ENCODE measurements around the gene CCDC85A.

GRCh38 chr2:56318147-56318546 is 134.4 kb downstream of the CCDC85A start:
- TF ChIP-seq CTCF (IDR thresholded peaks at IDR 0.05) = no peak
- TF ChIP-seq POLR2A (IDR thresholded peaks at IDR 0.05) = no peak
- no peak for TF ChIP-seq EP300 (IDR thresholded peaks at IDR 0.05)

Measured in ovary (tissue), 3 donors.